Urinary bladder (tissue), 4 donors: Measurements from ENCODE around the gene CCR9. TPM values are rescaled to one million over a fixed set of nuclear protein-coding genes. Genes with fewer than 3 reads are reported as not detected.

ENCODE experiments used
- DNase-seq: peaks from one replicate; pipeline ENCODE4 v3.0.0-alpha.2; 2015; ENCODE audit errors: extremely low spot score
- H3K27ac ChIP-seq: one replicate; pipeline ENCODE4 v1.5.1; 2013; ENCODE audit warnings: low read depth, mild to moderate bottlenecking, moderate library complexity
- H3K36me3 ChIP-seq: one replicate; pipeline ENCODE4 v1.6.1; 2013; ENCODE audit warnings: mild to moderate bottlenecking, moderate library complexity; ENCODE audit not compliant: insufficient read depth
- H3K4me1 ChIP-seq: one replicate; pipeline ENCODE4 v1.6.1; 2013; ENCODE audit warnings: mild to moderate bottlenecking, moderate library complexity; ENCODE audit not compliant: insufficient read depth
- H3K4me3 ChIP-seq: one replicate; pipeline ENCODE4 v1.5.1; 2013; ENCODE audit warnings: low read depth, low read length
- WGBS: extraction: QIAGEN DNeasy Blood & Tissue Kit; methylation state at CpG from one replicate; pipeline ENCODE4 v1.1.7; 2013; 5-methylcytosine and 5-hydroxymethylcytosine counted together
- polyA plus RNA-seq: library from polyadenylated mRNA; stranded (reverse); fragments of 200-250 nt; gene quantifications from one replicate; pipeline ENCODE4 v1.2.3, GENCODE V29; 2013
- total RNA-seq: library from RNA; depleted of rRNA; stranded (reverse); fragments of >200 nt; gene quantifications from one replicate; pipeline ENCODE4 v1.2.3, GENCODE V29; 2014
- donor health status: healthy with polysubstance abuse.
- donor health status: healthy.

CCR9 gene
- total and polyA plus RNA-seq, 2 donors: not detected

DNA sequence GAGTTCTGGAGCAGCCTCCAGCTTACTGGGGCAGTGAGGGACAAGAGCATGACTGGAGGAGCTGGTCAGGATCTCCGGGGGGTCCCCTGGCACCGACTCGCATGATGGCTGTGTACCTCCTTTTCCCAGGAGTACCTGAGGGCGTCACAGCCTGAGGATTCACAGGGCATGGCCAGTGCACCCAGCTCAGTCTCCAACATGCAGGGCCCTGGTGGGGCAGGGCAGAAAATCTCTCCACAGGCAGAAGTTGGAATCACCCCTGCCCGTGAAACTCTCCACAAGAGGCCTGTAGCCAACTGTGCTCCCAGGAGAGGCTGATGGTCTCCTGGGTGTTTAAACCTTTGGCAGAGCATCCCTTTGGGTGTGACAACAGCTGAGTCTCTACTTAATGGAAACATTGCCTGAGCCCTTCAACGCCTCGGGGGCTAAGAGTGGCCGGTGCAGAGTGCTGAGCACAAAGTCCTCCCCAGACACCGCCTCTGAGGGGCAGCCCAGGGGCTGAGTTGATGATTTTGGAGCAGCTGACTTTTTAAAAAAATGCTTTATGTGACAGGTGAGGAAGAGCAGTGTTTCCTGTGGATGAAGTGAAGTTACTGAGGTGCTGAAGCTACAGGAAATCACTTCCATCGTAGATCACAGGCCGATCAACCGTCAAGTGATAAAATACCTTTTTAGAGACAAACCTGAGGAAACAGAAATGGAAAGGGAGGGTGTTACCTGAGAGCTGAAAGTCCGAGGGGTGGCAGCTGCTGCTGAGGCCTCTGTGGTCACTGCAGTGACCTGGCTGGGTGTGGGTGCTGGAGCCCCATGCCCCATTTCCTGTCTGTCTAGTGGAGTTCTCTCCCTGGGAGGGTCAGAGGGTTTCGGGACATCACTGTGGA lies 35.1 kb downstream of the CCR9 start:
- WGBS: 74% methylated on average over 14 of the region's 14 CpGs
- Histone ChIP-seq H3K4me3 (no peak overlapping the region), H3K36me3 (peaks cover 2% of the 10 kb centered on the region), H3K27ac (no peak overlapping the region), H3K4me1 (no peaks in the 10 kb centered on the region)
- no peak for DNase-seq

DNA sequence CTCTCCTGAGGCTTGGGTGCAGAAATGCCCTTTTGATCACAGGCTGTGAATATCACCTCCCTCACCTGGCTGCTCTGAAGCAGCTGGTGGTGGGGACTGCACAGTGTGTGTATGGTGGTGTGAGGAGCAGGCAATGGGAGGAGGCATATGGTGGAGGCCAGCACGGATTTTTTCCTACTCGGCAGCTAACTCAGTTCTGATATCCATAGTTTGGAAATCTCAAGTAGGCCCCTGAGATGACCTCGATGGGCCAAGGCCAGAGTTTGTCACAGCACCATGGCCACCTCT lies 35.6 kb downstream of the CCR9 start:
- 92% methylated on average over 3 of the region's 3 CpGs for WGBS
- H3K36me3 ChIP-seq: peaks cover 2% of the 10 kb centered on the region
- H3K27ac ChIP-seq: no peak overlapping the region
- no peak overlapping the region for H3K4me3 ChIP-seq
- no peaks in the 10 kb centered on the region for H3K4me1 ChIP-seq
- DNase-seq: no peak

DNA sequence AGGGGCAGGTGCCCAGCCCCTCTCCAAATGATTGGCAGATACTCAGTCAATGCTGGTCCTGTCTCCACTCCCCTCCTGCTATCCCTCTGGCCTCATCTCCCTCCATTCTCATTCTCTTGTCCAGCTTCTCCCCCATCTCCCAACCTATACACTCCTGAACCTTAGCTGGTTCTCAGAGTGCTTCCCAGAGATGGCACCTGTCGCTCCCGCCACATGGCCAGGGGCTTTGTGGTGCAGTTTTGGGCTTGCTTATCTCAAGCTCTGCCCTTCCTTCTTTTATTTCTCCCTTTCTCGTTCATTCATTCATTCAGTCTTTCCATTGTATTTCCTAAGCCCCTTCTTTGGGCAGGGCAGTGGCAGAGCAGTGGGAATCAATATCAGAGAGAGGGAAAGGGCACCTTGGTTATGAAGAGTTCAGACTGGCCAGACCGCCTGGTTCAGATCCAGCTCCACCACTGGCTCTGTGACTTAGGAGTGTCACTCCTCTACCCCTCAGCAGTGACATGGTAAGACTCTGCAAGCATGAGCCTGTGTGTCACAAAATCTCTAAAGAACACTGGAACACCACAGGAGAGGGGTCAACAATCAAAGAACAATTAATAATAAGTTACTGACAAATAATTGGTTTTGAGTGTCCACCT lies 36.7 kb downstream of the CCR9 start:
- Histone ChIP-seq H3K4me1 (no peaks in the 10 kb centered on the region), H3K27ac (no peak overlapping the region), H3K36me3 (peaks cover 3% of the 10 kb centered on the region), H3K4me3 (no peak overlapping the region)
- no peak for DNase-seq
- 99% methylated on average over 4 of the region's 4 CpGs for WGBS

DNA sequence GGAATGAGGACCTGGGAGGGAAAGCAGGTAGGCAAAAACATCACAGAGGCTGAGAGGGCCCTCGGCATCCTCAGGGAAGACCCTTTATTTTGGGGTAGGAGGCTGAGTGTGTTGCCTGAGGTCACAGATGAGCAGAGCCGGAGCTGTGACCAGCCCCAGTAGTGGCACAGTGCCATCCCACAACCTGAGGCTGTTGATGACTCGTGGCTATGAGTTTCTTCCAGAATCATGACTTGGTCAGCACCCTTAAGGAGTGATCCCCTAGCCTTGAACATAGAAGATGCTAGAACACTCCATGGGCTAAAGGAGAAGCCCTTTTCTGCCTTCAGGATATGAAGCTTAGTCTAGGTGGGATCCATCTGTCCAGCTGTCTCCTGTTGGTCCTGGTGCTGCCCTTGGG lies 37.4 kb downstream of the CCR9 start:
- no peak overlapping the region for H3K27ac ChIP-seq
- WGBS: 87% methylated on average over 3 of the region's 3 CpGs
- no peaks in the 10 kb centered on the region for H3K4me1 ChIP-seq
- H3K4me3 ChIP-seq: no peak overlapping the region
- DNase-seq: no peak
- peaks cover 4% of the 10 kb centered on the region for H3K36me3 ChIP-seq

DNA sequence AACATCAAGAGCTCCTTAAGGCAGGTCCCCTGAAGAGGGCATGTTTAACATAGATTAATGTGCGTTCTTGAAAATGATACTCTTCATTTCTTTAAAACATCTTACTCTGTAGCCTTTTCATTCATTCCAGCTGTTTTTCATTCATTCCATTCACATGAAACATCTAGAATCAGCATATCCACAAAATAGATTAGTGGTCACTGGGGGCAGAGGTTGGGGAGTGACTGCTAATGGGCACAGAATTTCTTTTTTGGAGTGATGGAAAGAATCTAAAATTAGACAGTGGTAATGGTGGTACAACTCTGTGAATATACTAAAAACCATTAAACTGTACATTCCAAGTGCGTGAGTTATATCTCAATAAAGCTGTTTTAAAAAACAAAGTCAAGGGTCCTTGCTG lies 41.5 kb downstream of the CCR9 start:
- no peak overlapping the region for H3K4me3 ChIP-seq
- H3K36me3 ChIP-seq: peaks cover 5% of the 10 kb centered on the region

DNA sequence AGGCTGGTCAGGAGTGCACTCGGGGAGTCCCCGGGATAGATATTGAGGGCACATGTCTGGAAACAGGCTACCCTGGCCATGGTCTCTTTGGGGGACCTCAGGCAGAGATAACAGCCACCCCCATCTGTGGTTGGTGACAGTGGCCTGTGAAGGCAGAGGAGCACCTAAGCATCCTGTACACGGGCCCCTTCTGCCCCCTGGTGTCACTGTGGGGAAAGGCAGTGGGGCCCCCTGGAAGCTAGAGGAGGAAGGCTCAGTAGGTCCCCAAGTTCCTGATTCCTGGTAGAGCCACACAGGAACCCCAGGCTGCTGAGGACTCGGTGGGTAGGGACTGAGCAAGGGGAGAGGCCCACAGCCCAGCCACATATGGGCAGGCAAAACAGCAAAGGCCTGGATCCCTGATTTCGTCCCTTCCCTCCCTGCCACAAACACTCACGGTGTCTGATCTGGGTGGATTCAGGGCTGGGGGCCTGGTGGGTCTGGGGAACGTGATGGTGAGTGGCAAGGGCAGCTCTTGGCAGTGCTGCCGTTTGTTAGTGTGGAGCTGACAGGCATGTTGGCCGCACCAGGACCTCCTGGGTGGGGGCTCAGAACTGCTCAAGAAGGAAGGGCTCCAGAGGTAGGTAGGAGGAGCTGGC lies 42.8 kb downstream of the CCR9 start:
- Histone ChIP-seq H3K36me3 (peaks cover 5% of the 10 kb centered on the region), H3K4me3 (no peak overlapping the region), H3K27ac (no peak overlapping the region), H3K4me1 (no peaks in the 10 kb centered on the region)
- WGBS: 73% methylated on average over 9 of the region's 9 CpGs
- DNase-seq: no peak

More for the DNA sequence above, 41.5 kb downstream of the CCR9 start:
- 98% methylated on average over 2 of the region's 2 CpGs for WGBS
- Histone ChIP-seq H3K27ac (no peak overlapping the region), H3K4me1 (no peaks in the 10 kb centered on the region)
- DNase-seq: no peak

DNA sequence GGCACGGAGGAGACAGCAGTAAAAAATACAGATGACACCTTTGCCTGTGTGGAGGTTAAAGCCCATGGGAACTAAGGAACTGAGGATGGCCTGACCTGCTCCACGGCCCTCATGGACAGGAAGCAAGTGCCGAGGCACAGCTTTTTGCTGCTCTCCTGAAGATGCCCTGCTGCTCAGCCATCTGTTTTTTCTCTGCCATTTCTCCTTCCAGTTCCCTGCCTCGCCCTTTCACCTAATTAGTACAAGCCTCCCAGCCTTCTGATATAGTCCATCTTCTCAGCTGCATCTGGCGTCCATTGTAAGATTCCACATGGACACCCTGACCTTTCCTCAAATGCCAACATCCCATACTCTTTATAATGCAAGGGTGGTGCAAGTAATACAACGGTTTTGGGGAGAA lies 45.2 kb downstream of the CCR9 start:
- Histone ChIP-seq H3K27ac (no peak overlapping the region), H3K4me1 (no peaks in the 10 kb centered on the region), H3K36me3 (peaks cover 5% of the 10 kb centered on the region), H3K4me3 (no peak overlapping the region)
- WGBS: 83% methylated on average over 6 of the region's 6 CpGs
- DNase-seq: no peak

DNA sequence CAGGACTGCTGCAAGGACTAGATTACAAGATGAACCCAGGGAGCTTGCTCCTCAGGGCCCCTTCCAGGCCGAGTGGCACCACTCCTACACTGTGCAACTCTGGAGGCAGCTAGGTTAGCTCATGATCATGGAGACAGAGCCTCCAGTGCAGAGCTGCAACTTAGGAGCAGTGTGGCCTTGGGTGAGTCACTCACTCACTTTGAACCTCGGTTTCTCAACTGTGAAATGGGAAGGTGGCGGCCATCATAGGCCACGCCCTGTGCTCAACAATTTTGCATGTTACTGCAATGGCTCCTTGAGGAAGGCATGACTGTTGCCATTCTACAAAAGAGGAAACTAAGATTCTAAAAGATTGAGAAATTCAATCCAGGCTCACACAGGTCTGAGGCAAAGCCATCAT lies 45.8 kb downstream of the CCR9 start:
- no peak overlapping the region for H3K27ac ChIP-seq
- H3K4me3 ChIP-seq: no peak overlapping the region
- no peaks in the 10 kb centered on the region for H3K4me1 ChIP-seq
- peaks cover 5% of the 10 kb centered on the region for H3K36me3 ChIP-seq
- no peak for DNase-seq
- WGBS: 92% methylated on average over 4 of the region's 4 CpGs

DNA sequence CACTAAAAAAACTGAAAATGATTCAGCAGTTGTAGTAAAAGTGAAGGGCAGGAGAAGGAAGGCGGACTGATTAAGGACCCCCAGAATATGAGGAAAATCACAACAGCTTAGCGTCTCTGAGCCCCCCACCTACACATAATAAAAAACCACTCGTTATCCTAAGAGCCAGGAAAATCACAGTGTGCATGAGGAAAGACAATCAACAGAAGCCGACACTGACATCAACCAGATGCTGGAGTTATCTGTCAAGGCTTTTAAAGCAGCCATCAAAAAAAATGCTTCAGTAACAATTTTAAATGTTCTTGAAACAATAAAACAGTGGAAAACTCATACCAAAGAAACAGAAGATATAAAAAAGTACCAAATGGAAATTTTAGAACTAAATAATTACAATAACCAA lies 47.2 kb downstream of the CCR9 start:
- WGBS: 64% methylated on average over 4 of the region's 4 CpGs
- Histone ChIP-seq H3K4me1 (no peaks in the 10 kb centered on the region), H3K4me3 (no peak overlapping the region), H3K27ac (no peak overlapping the region), H3K36me3 (peaks cover 3% of the 10 kb centered on the region)
- DNase-seq: no peak

DNA sequence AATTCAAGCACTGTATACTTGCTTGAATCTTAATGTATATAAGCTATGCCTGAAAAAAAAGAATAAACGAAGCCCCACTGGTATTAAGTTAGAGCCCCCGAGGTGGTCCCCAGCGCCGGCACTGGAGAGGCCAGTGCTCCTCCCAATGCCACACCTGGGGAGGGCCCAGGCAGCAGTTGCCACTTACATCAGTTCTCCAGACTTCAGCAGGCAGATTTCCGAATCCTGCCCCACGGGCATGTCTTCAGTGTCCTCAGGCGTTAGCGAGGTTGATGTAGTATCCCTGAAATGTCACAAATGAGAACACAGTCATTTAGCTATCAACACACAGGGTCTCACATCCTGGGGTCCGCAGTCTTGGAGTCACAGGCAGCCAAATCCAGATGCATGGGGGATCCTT lies 49.9 kb downstream of the CCR9 start:
- H3K4me3 ChIP-seq: no peak overlapping the region
- WGBS: 93% methylated on average over 9 of the region's 9 CpGs
- no peaks in the 10 kb centered on the region for H3K36me3 ChIP-seq
- no peak for DNase-seq
- no peak overlapping the region for H3K27ac ChIP-seq
- H3K4me1 ChIP-seq: no peaks in the 10 kb centered on the region

DNA sequence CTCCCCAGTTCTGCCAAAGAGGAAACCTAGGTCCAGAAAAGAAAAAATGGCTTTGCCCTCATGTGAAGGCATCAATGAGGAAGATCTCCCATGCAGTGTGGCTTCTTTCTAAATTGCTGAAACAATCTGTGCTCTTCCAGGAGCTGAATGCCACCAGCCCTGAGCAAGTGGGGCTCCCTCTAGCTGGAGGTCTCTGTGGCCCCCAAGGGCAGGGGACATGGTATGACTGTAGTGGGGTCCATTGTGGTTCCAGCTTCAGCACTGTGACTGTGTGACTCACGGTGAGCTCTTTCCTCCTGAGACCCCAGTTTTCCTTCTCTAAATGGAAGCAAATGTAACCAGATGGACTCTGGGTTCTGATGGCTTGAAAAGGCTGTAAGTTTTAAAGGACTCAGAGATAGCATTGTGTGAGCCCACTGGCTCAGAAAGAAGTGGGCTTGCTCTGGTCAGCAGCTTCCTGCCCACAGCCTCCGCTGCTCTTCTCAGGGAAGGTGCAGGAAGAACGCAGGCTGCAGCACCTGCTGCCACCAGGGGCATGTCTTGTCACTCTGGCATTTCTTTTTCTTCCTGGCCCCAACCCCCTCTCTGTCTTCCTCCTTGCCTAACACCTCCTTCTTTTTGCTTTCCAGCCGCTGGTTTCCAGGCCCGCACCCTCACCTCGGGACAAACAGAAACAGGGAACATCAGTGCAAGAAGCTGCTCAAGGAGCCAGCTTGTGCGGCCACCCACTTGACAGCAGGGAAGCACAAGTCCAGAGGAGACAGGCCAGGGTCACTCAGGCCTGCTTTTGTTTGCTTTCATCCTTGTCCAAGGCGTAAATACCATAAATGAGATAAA lies 51.1 kb downstream of the CCR9 start:
- Histone ChIP-seq H3K27ac (no peak overlapping the region), H3K36me3 (no peaks in the 10 kb centered on the region), H3K4me3 (no peak overlapping the region), H3K4me1 (no peaks in the 10 kb centered on the region)
- DNase-seq: no peak
- WGBS: 85% methylated on average over 8 of the region's 8 CpGs

DNA sequence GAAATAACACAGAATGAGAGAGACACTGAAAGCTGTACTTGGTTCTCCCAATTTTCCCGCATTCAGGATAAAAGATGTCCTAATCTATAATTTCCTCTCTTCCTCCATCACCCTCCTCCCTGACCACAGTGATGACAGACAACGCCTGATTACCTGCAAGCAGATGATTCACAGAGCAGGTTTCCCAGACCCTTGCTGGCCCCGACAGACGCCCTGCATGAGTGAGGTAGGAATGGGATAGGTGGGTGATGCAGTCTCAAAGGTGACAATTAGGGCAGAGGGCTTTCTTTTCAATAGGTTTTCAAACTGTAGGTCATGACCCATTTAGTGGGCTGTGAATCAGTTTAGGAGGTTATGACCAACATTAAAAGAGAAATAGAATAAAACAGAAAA lies 51.7 kb downstream of the CCR9 start:
- Histone ChIP-seq H3K4me3 (no peak overlapping the region), H3K4me1 (no peaks in the 10 kb centered on the region), H3K27ac (no peak overlapping the region), H3K36me3 (no peaks in the 10 kb centered on the region)
- no peak for DNase-seq
- 91% methylated on average over 4 of the region's 4 CpGs for WGBS

DNA sequence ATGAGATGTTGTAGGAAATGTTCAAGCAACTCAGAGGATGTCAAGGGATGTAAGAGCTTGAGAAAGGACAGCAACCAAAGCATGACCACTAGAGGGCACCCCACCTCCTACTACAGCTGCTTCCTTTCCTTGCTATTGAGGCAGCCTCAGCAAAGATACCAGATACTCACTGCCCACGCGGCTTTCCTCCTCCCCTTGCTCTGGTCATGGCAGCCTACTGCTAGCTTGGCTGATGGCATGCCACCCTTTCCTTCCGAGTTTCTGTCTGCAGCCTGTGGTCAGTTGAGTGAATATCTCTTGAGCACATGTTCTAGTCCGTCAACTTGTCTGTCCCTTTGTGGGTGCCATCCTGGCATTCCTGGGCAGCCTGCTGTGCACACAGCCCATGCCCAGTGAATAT lies 52.5 kb downstream of the CCR9 start:
- WGBS: 24% methylated on average over 4 of the region's 4 CpGs
- peak; percentile 62 for DNase-seq
- H3K4me1 ChIP-seq: no peaks in the 10 kb centered on the region
- no peak overlapping the region for H3K4me3 ChIP-seq
- H3K27ac ChIP-seq: no peak overlapping the region
- H3K36me3 ChIP-seq: no peaks in the 10 kb centered on the region
